AG04450 (cell line): ENCODE data around the gene KCNS3. TPM values are rescaled to one million over a fixed set of nuclear protein-coding genes. Genes with fewer than 3 reads are reported as not detected.

Source experiments
- CTCF ChIA-PET: fragments of 300-600, 350-600 bp; formaldehyde crosslinking; extraction: SDS; loops from one replicate; lab custom pipeline; 2022; ENCODE audit warnings: antibody characterized with exemption, inconsistent platforms; lab: Charles Lee
- POLR2A ChIA-PET: fragments of 350-600 bp; formaldehyde crosslinking; extraction: SDS; loops from one replicate; lab custom pipeline; 2021; ENCODE audit warnings: antibody characterized with exemption, inconsistent platforms; lab: Yijun Ruan, JAX
- DNase-seq: peaks from one replicate; pipeline ENCODE4 v3.0.0-alpha.2; 2011; ENCODE audit warnings: low read depth, low spot score
- H3K27ac ChIP-seq: one replicate; pipeline ENCODE4 v1.5.1; 2012; ENCODE audit warnings: low read depth, low read length, control low read depth
- H3K27me3 ChIP-seq: one replicate; pipeline ENCODE4 v1.6.0; 2012; ENCODE audit warnings: low read length; ENCODE audit not compliant: control insufficient read depth, insufficient read depth
- H3K4me3 ChIP-seq: 2 replicates; pipeline ENCODE4 v1.5.1; 2011; ENCODE audit warnings: mild to moderate bottlenecking, low read depth, low read length, control low read depth
- H3K9me3 ChIP-seq: 2 replicates; pipeline ENCODE4 v1.5.1; 2012; ENCODE audit warnings: low read length; ENCODE audit not compliant: control insufficient read depth, insufficient read depth
- CTCF ChIP-seq: IDR thresholded peaks from 2 replicates; pipeline ENCODE4 v1.5.1; 2011; ENCODE audit warnings: low read depth, low read length, control low read depth, inconsistent platforms
- polyA plus RNA-seq: library from polyadenylated mRNA; depleted of rRNA; stranded (reverse); fragments of >200 nt; gene quantifications from 2 replicates; pipeline ENCODE4 v1.2.3, GENCODE V29; 2011

The KCNS3 gene
- polyA plus RNA-seq, 1 experiment, result 0.46 TPM

GRCh38 chr2:17873021-17873420 lies 5.4 kb upstream of the KCNS3 start:
- Histone ChIP-seq H3K4me3 (no peak overlapping the region), H3K27ac (no peak overlapping the region), H3K27me3 (peaks cover 35% of the 10 kb centered on the region), H3K9me3 (no peaks in the 10 kb centered on the region)
- no peak for TF ChIP-seq CTCF
- no peak for DNase-seq
- ChIA-PET POLR2A (no interaction called here), CTCF (no interaction called here)

DNA sequence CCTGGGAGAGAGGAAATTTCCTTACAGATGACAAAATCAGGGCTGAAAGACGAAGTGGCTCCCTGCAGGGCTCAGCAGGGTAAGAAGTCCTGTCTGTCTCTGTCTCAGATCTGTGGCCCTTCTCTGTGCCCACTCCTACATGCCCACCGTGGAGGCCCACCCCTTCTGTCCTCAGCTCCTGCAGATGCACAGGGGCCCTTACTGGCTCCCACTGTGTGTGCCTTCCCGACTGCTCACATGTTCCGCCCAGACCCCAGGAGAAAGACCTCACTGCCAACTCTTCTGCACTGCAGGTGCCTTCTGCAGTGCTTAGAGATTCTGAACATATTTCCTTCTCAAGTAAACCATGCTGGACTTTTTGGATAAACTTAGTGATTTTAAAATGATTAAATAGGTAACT lies 1.9 kb upstream of the KCNS3 start:
- DNase-seq, result no peak
- Histone ChIP-seq H3K9me3 (no peaks in the 10 kb centered on the region; the same call in 1 of the 2 replicates), H3K27me3 (peaks cover 57% of the 10 kb centered on the region), H3K4me3 (no peak overlapping the region), H3K27ac (no peak overlapping the region)
- ChIA-PET POLR2A (no interaction called here), CTCF (interaction anchor here (1.0 to 2.4 kb wide), 2 partner anchors 72 to 273 kb away, joined by 3 to 10 read pairs; no protein-coding TSS in a partner anchor)
- TF ChIP-seq CTCF, result no peak

- Histone ChIP-seq H3K27ac (no peak overlapping the region), H3K27me3 (peaks cover 52% of the 10 kb centered on the region), H3K4me3 (peak overlapping the region; percentile 52), H3K9me3 (no peaks in the 10 kb centered on the region; the same call in 1 of the 2 replicates)
- POLR2A ChIA-PET, result no interaction called here
- CTCF ChIA-PET, result interaction anchor here (2.4 kb wide), 1 partner anchor 272 kb away, joined by 10 read pairs; no protein-coding TSS in a partner anchor
- no peak for TF ChIP-seq CTCF
- DNase-seq, result no peak
These were observed 621 bp upstream of the KCNS3 start for GRCh38 chr2:17877811-17878280.

- no peak for DNase-seq
- peak overlapping the region; percentile 60 for H3K4me3 ChIP-seq
- H3K27ac ChIP-seq, result no peak overlapping the region
- ChIA-PET CTCF (interaction anchor here (1.1 to 2.4 kb wide), 2 partner anchors 270 kb away, joined by 4 to 10 read pairs; no protein-coding TSS in a partner anchor), POLR2A (no interaction called here)
- TF ChIP-seq CTCF, result peak; percentile 23; the same call in 1 of the 2 replicates
- no peaks in the 10 kb centered on the region; the same call in 1 of the 2 replicates for H3K9me3 ChIP-seq
- peaks cover 48% of the 10 kb centered on the region for H3K27me3 ChIP-seq
These were observed 858 bp downstream of the KCNS3 start for GRCh38 chr2:17879137-17879912.

GRCh38 chr2:17879913-17880274 lies 1.4 kb downstream of the KCNS3 start:
- ChIA-PET CTCF (interaction anchor here (1.1 kb wide), 1 partner anchor 270 kb away, joined by 4 read pairs; no protein-coding TSS in a partner anchor), POLR2A (no interaction called here)
- peaks cover 47% of the 10 kb centered on the region for H3K27me3 ChIP-seq
- no peak overlapping the region for H3K4me3 ChIP-seq
- no peak overlapping the region for H3K27ac ChIP-seq
- DNase-seq, result no peak
- no peak for TF ChIP-seq CTCF
- H3K9me3 ChIP-seq, result no peaks in the 10 kb centered on the region; the same call in 1 of the 2 replicates
